KMS-11 (cell line): ENCODE results near the gene LPAR1.
"Not testable (repeated sequence)": the region's sequence is repeated elsewhere in the genome, so short reads cannot be mapped to it uniquely, and the experiment has no call there.

ENCODE experiments used
- H2AFZ ChIP-seq: fragments of 200-600 bp; sonication (generic); 2 replicates; pipeline ENCODE4 v1.6.1; 2016; ENCODE audit warnings: antibody characterized with exemption, mixed run types, low read depth
- H3K27ac ChIP-seq: fragments of 200-600 bp; sonication (generic); 2 replicates; pipeline ENCODE4 v1.6.1; 2016; ENCODE audit warnings: mild to moderate bottlenecking, mixed run types
- H3K27me3 ChIP-seq: fragments of 200-600 bp; sonication (generic); 2 replicates; pipeline ENCODE4 v1.6.1; 2017; ENCODE audit warnings: mild to moderate bottlenecking, low read depth, mixed run types, moderate library complexity; ENCODE audit not compliant: insufficient read depth
- H3K36me3 ChIP-seq: fragments of 200-600 bp; sonication (generic); 2 replicates; pipeline ENCODE4 v1.6.1; 2017; ENCODE audit warnings: mild to moderate bottlenecking, mixed run types; ENCODE audit not compliant: insufficient read depth
- H3K4me1 ChIP-seq: fragments of 200-600 bp; sonication (generic); 2 replicates; pipeline ENCODE4 v1.6.1; 2016; ENCODE audit warnings: mild to moderate bottlenecking, low read depth, mixed run types; ENCODE audit not compliant: poor library complexity, severe bottlenecking
- H3K4me2 ChIP-seq: fragments of 200-600 bp; sonication (generic); 2 replicates; pipeline ENCODE4 v1.7.0; 2016; ENCODE audit warnings: mild to moderate bottlenecking, mixed run types
- H3K4me3 ChIP-seq: fragments of 200-600 bp; sonication (generic); IDR thresholded peaks from 2 replicates; pipeline ENCODE4 v1.6.1; 2017; ENCODE audit warnings: low read depth, low read length, mixed read lengths; ENCODE audit not compliant: insufficient read depth
- H3K79me2 ChIP-seq: fragments of 200-600 bp; sonication (generic); 2 replicates; pipeline ENCODE4 v1.6.1; 2016; ENCODE audit warnings: low read depth, mixed run types; ENCODE audit not compliant: insufficient read depth
- H3K9ac ChIP-seq: fragments of 200-600 bp; sonication (generic); 2 replicates; pipeline ENCODE4 v1.6.1; 2016; ENCODE audit warnings: mild to moderate bottlenecking, mixed run types
- H4K20me1 ChIP-seq: fragments of 200-600 bp; sonication (generic); 2 replicates; pipeline ENCODE4 v1.6.1; 2016; ENCODE audit warnings: mild to moderate bottlenecking, mixed run types; ENCODE audit not compliant: insufficient read depth
- CTCF ChIP-seq: fragments of 200-600 bp; sonication (generic); conservative IDR thresholded peaks from 2 replicates; pipeline ENCODE4 v1.6.1; 2017; ENCODE audit warnings: low read depth, mild to moderate bottlenecking, antibody characterized with exemption, low read length, moderate library complexity, mixed read lengths

Gene LPAR1

GRCh38 chr9:111056538-111056937 is 18.3 kb upstream of the LPAR1 start:
- no peak overlapping the region for H3K9ac ChIP-seq
- H3K36me3 ChIP-seq: no peaks in the 10 kb centered on the region
- H2AFZ ChIP-seq: no peak overlapping the region
- H3K4me2 ChIP-seq: no peak overlapping the region
- TF ChIP-seq CTCF: no peak
- no peaks in the 10 kb centered on the region for H3K27me3 ChIP-seq
- no peak overlapping the region for H3K27ac ChIP-seq
- H3K4me1 ChIP-seq: no peaks in the 10 kb centered on the region
- H4K20me1 ChIP-seq: no peaks in the 10 kb centered on the region
- H3K4me3 ChIP-seq: no peak overlapping the region
- H3K79me2 ChIP-seq: no peaks in the 10 kb centered on the region

GRCh38 chr9:111052791-111053190 is 14.5 kb upstream of the LPAR1 start:
- Histone ChIP-seq H3K79me2 (no peaks in the 10 kb centered on the region), H3K27me3 (no peaks in the 10 kb centered on the region), H3K4me3 (no peak overlapping the region), H4K20me1 (no peaks in the 10 kb centered on the region), H3K27ac (no peak overlapping the region), H2AFZ (no peak overlapping the region), H3K9ac (no peak overlapping the region), H3K4me2 (no peak overlapping the region), H3K4me1 (no peaks in the 10 kb centered on the region), H3K36me3 (no peaks in the 10 kb centered on the region)
- no peak for TF ChIP-seq CTCF

- Histone ChIP-seq H3K9ac (no peak overlapping the region), H3K36me3 (no peaks in the 10 kb centered on the region), H4K20me1 (no peaks in the 10 kb centered on the region), H3K27me3 (no peaks in the 10 kb centered on the region), H2AFZ (no peak overlapping the region), H3K27ac (no peak overlapping the region), H3K4me1 (no peaks in the 10 kb centered on the region), H3K4me2 (no peak overlapping the region), H3K4me3 (no peak overlapping the region), H3K79me2 (no peaks in the 10 kb centered on the region)
- TF ChIP-seq CTCF: no peak
These were observed 13.1 kb upstream of the LPAR1 start for GRCh38 chr9:111051400-111051799.

- Histone ChIP-seq H3K4me3 (no peak overlapping the region), H3K79me2 (no peaks in the 10 kb centered on the region), H4K20me1 (no peaks in the 10 kb centered on the region), H3K4me1 (no peaks in the 10 kb centered on the region), H3K4me2 (no peak overlapping the region), H3K27me3 (no peaks in the 10 kb centered on the region), H3K36me3 (no peaks in the 10 kb centered on the region), H2AFZ (no peak overlapping the region), H3K9ac (no peak overlapping the region), H3K27ac (no peak overlapping the region)
- no peak for TF ChIP-seq CTCF
These were observed 12.5 kb upstream of the LPAR1 start for GRCh38 chr9:111050819-111051218.

GRCh38 chr9:111047287-111047686 is 9.0 kb upstream of the LPAR1 start:
- H4K20me1 ChIP-seq, H3K36me3 ChIP-seq, H2AFZ ChIP-seq, H3K79me2 ChIP-seq, H3K27ac ChIP-seq, H3K4me1 ChIP-seq, H3K27me3 ChIP-seq, H3K4me3 ChIP-seq, H3K9ac ChIP-seq, H3K4me2 ChIP-seq: not testable (repeated sequence)
